ENCODE results near the gene HECTD2.

The HECTD2 gene

GRCh38 chr10:91511549-91512330, 101.6 kb downstream of the HECTD2 start:
- Histone ChIP-seq H3K18ac (ENCODE audit: low read length) (no peak overlapping the region), H3K36me3 (ENCODE audit: control insufficient read depth in 1 of 2, insufficient read depth in 2 of 2, low read length in 2 of 2) (no peaks in the 10 kb centered on the region), H3K14ac (ENCODE audit: low read length) (no peak overlapping the region), H2BK5ac (ENCODE audit: low read depth, low read length, poor library complexity) (no peak overlapping the region), H3K79me1 (ENCODE audit: low read length) (no peaks in the 10 kb centered on the region), H3K79me2 (ENCODE audit: control insufficient read depth, insufficient read depth, low read length, poor library complexity) (no peaks in the 10 kb centered on the region), H3K4me3 (ENCODE audit: low read depth, low read length) (no peak overlapping the region), H4K12ac (ENCODE audit: low read depth, low read length) (no peak overlapping the region), H4K8ac (ENCODE audit: low read depth, low read length) (no peak overlapping the region), H3K4ac (ENCODE audit: low read depth, low read length) (no peak overlapping the region), H2AK5ac (ENCODE audit: low read length) (no peak overlapping the region), H2AFZ (ENCODE audit: insufficient read depth, low read length, poor library complexity) (no peak overlapping the region), H3K9me3 (ENCODE audit: insufficient read depth, low read depth, low read length) (no peaks in the 10 kb centered on the region), H3K23ac (ENCODE audit: low read length) (no peak overlapping the region), H3K4me1 (ENCODE audit: control insufficient read depth in 1 of 2, insufficient read depth in 2 of 2, low read length in 2 of 2) (no peaks in the 10 kb centered on the region), H3K27ac (ENCODE audit: low read depth, low read length) (no peak overlapping the region), H3K9ac (ENCODE audit: low read length) (no peak overlapping the region), H4K91ac (ENCODE audit: low read depth, low read length) (no peak overlapping the region), H3K4me2 (ENCODE audit: low read length) (no peak overlapping the region), H2BK12ac (ENCODE audit: low read length) (no peak overlapping the region), H2BK120ac (ENCODE audit: insufficient read depth, low read length, poor library complexity) (no peak overlapping the region), H3K27me3 (ENCODE audit: insufficient read depth, low read length) (no peaks in the 10 kb centered on the region)
- DNase-seq, result no peak
- no CpG with 5 or more reads among the region's 5 CpGs for WGBS (ENCODE audit: extremely low coverage, insufficient coverage, insufficient read length)

- Histone ChIP-seq H3K23ac (ENCODE audit: low read length) (no peak overlapping the region), H3K9me3 (ENCODE audit: insufficient read depth, low read depth, low read length) (no peaks in the 10 kb centered on the region), H4K91ac (ENCODE audit: low read depth, low read length) (no peak overlapping the region), H3K79me1 (ENCODE audit: low read length) (no peaks in the 10 kb centered on the region), H3K4me2 (ENCODE audit: low read length) (no peak overlapping the region), H2AFZ (ENCODE audit: insufficient read depth, low read length, poor library complexity) (no peak overlapping the region), H3K18ac (ENCODE audit: low read length) (no peak overlapping the region), H3K4me1 (ENCODE audit: control insufficient read depth in 1 of 2, insufficient read depth in 2 of 2, low read length in 2 of 2) (no peaks in the 10 kb centered on the region), H3K36me3 (ENCODE audit: control insufficient read depth in 1 of 2, insufficient read depth in 2 of 2, low read length in 2 of 2) (no peaks in the 10 kb centered on the region), H2BK12ac (ENCODE audit: low read length) (no peak overlapping the region), H3K79me2 (ENCODE audit: control insufficient read depth, insufficient read depth, low read length, poor library complexity) (no peaks in the 10 kb centered on the region), H3K4me3 (ENCODE audit: low read depth, low read length) (no peak overlapping the region), H4K8ac (ENCODE audit: low read depth, low read length) (no peak overlapping the region), H2BK120ac (ENCODE audit: insufficient read depth, low read length, poor library complexity) (no peak overlapping the region), H3K4ac (ENCODE audit: low read depth, low read length) (no peak overlapping the region), H4K12ac (ENCODE audit: low read depth, low read length) (no peak overlapping the region), H3K27me3 (ENCODE audit: insufficient read depth, low read length) (no peaks in the 10 kb centered on the region), H3K14ac (ENCODE audit: low read length) (no peak overlapping the region), H3K27ac (ENCODE audit: low read depth, low read length) (no peak overlapping the region), H2BK5ac (ENCODE audit: low read depth, low read length, poor library complexity) (no peak overlapping the region), H2AK5ac (ENCODE audit: low read length) (no peak overlapping the region), H3K9ac (ENCODE audit: low read length) (no peak overlapping the region)
- DNase-seq, result no peak
- WGBS (ENCODE audit: extremely low coverage, insufficient coverage, insufficient read length), result no CpG with 5 or more reads among the region's 1 CpG
Measured at GRCh38 chr10:91512458-91512857, 102.3 kb downstream of the HECTD2 start.

- H4K12ac ChIP-seq (ENCODE audit: low read depth, low read length), result no peak overlapping the region
- no peak overlapping the region for H3K4me2 ChIP-seq (ENCODE audit: low read length)
- H2BK120ac ChIP-seq (ENCODE audit: insufficient read depth, low read length, poor library complexity), result no peak overlapping the region
- H3K79me1 ChIP-seq (ENCODE audit: low read length), result no peaks in the 10 kb centered on the region
- H3K14ac ChIP-seq (ENCODE audit: low read length), result no peak overlapping the region
- no peak overlapping the region for H2BK5ac ChIP-seq (ENCODE audit: low read depth, low read length, poor library complexity)
- H2AFZ ChIP-seq (ENCODE audit: insufficient read depth, low read length, poor library complexity), result no peak overlapping the region
- no peak for DNase-seq
- no peak overlapping the region for H3K4me3 ChIP-seq (ENCODE audit: low read depth, low read length)
- no peaks in the 10 kb centered on the region for H3K27me3 ChIP-seq (ENCODE audit: insufficient read depth, low read length)
- H3K36me3 ChIP-seq (ENCODE audit: control insufficient read depth in 1 of 2, insufficient read depth in 2 of 2, low read length in 2 of 2), result no peaks in the 10 kb centered on the region
- H3K27ac ChIP-seq (ENCODE audit: low read depth, low read length), result no peak overlapping the region
- no peaks in the 10 kb centered on the region for H3K79me2 ChIP-seq (ENCODE audit: control insufficient read depth, insufficient read depth, low read length, poor library complexity)
- H3K23ac ChIP-seq (ENCODE audit: low read length), result no peak overlapping the region
- H3K9me3 ChIP-seq (ENCODE audit: insufficient read depth, low read depth, low read length), result no peaks in the 10 kb centered on the region
- WGBS (ENCODE audit: extremely low coverage, insufficient coverage, insufficient read length), result no CpG with 5 or more reads among the region's 2 CpGs
- no peak overlapping the region for H3K4ac ChIP-seq (ENCODE audit: low read depth, low read length)
- H3K9ac ChIP-seq (ENCODE audit: low read length), result no peak overlapping the region
- no peak overlapping the region for H3K18ac ChIP-seq (ENCODE audit: low read length)
- H4K8ac ChIP-seq (ENCODE audit: low read depth, low read length), result no peak overlapping the region
- H2AK5ac ChIP-seq (ENCODE audit: low read length), result no peak overlapping the region
- H3K4me1 ChIP-seq (ENCODE audit: control insufficient read depth in 1 of 2, insufficient read depth in 2 of 2, low read length in 2 of 2), result no peaks in the 10 kb centered on the region
- H2BK12ac ChIP-seq (ENCODE audit: low read length), result no peak overlapping the region
- H4K91ac ChIP-seq (ENCODE audit: low read depth, low read length), result no peak overlapping the region
Measured at GRCh38 chr10:91513598-91514424, 103.7 kb downstream of the HECTD2 start.

GRCh38 chr10:91514787-91515186, 104.6 kb downstream of the HECTD2 start:
- Histone ChIP-seq H3K4me3 (ENCODE audit: low read depth, low read length) (no peak overlapping the region), H2BK120ac (ENCODE audit: insufficient read depth, low read length, poor library complexity) (no peak overlapping the region), H3K14ac (ENCODE audit: low read length) (no peak overlapping the region), H3K4me2 (ENCODE audit: low read length) (no peak overlapping the region), H3K18ac (ENCODE audit: low read length) (no peak overlapping the region), H2BK12ac (ENCODE audit: low read length) (no peak overlapping the region), H4K8ac (ENCODE audit: low read depth, low read length) (no peak overlapping the region), H3K4me1 (ENCODE audit: control insufficient read depth in 1 of 2, insufficient read depth in 2 of 2, low read length in 2 of 2) (no peaks in the 10 kb centered on the region), H2AK5ac (ENCODE audit: low read length) (no peak overlapping the region), H4K91ac (ENCODE audit: low read depth, low read length) (no peak overlapping the region), H3K23ac (ENCODE audit: low read length) (no peak overlapping the region), H3K9me3 (ENCODE audit: insufficient read depth, low read depth, low read length) (no peaks in the 10 kb centered on the region), H3K27ac (ENCODE audit: low read depth, low read length) (no peak overlapping the region), H2AFZ (ENCODE audit: insufficient read depth, low read length, poor library complexity) (no peak overlapping the region), H3K79me1 (ENCODE audit: low read length) (no peaks in the 10 kb centered on the region), H4K12ac (ENCODE audit: low read depth, low read length) (no peak overlapping the region), H3K27me3 (ENCODE audit: insufficient read depth, low read length) (no peaks in the 10 kb centered on the region), H2BK5ac (ENCODE audit: low read depth, low read length, poor library complexity) (no peak overlapping the region), H3K36me3 (ENCODE audit: control insufficient read depth in 1 of 2, insufficient read depth in 2 of 2, low read length in 2 of 2) (no peaks in the 10 kb centered on the region), H3K4ac (ENCODE audit: low read depth, low read length) (no peak overlapping the region), H3K79me2 (ENCODE audit: control insufficient read depth, insufficient read depth, low read length, poor library complexity) (no peaks in the 10 kb centered on the region), H3K9ac (ENCODE audit: low read length) (no peak overlapping the region)
- DNase-seq, result no peak
- WGBS (ENCODE audit: extremely low coverage, insufficient coverage, insufficient read length), result no CpG with 5 or more reads among the region's 1 CpG

All from trophoblast cell (in vitro differentiated cells and primary cell).